DMS 273 (cell line): ENCODE measurements around the gene UQCC5.
"Not testable (repeated sequence)": the region's sequence is repeated elsewhere in the genome, so short reads cannot be mapped to it uniquely, and the experiment has no call there.

Experiments
- DNase-seq: peaks from one replicate; lab custom pipeline; 2025; ENCODE audit not compliant: unreplicated experiment; lab: John Stamatoyannopoulos, UW

Gene UQCC5

DNA sequence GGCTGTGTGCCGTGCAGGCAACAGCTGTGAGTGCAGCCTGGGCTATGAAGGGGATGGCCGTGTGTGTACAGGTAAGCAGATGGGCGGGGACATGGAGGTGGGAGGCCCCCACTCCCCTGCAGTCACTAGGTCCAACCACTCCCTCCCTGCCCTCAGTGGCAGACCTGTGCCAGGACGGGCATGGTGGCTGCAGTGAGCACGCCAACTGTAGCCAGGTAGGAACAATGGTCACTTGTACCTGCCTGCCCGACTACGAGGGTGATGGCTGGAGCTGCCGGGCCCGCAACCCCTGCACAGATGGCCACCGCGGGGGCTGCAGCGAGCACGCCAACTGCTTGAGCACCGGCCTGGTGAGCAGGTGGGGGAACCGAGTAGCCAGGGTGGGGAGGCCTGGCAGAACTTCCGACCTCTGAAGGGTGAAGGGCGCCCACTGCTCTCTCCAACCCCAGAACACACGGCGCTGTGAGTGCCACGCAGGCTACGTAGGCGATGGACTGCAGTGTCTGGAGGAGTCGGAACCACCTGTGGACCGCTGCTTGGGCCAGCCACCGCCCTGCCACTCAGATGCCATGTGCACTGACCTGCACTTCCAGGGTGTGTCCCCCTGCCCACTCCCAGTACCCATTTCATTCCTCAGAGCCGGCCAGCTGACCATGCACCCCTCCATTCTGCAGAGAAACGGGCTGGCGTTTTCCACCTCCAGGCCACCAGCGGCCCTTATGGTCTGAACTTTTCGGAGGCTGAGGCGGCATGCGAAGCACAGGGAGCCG is 14.3 kb upstream of the UQCC5 start:
- no peak for DNase-seq

DNA sequence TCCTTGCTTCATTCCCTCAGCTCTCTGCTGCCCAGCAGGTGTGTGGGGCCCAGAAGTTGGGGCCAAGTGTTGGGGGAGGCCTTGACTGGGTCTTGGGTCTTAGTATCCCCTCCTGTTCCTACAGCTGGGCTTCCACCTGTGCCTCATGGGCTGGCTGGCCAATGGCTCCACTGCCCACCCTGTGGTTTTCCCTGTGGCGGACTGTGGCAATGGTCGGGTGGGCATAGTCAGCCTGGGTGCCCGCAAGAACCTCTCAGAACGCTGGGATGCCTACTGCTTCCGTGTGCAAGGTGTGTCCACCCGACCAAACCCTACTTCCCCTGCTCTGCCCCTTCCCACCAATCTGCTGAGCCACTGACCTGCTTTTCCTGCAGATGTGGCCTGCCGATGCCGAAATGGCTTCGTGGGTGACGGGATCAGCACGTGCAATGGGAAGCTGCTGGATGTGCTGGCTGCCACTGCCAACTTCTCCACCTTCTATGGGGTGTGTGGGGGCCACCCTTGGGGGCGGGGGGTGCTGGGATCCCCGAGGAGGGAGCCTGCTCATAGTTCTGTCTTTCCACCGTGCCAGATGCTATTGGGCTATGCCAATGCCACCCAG is 13.7 kb upstream of the UQCC5 start:
- DNase-seq = no peak

DNA sequence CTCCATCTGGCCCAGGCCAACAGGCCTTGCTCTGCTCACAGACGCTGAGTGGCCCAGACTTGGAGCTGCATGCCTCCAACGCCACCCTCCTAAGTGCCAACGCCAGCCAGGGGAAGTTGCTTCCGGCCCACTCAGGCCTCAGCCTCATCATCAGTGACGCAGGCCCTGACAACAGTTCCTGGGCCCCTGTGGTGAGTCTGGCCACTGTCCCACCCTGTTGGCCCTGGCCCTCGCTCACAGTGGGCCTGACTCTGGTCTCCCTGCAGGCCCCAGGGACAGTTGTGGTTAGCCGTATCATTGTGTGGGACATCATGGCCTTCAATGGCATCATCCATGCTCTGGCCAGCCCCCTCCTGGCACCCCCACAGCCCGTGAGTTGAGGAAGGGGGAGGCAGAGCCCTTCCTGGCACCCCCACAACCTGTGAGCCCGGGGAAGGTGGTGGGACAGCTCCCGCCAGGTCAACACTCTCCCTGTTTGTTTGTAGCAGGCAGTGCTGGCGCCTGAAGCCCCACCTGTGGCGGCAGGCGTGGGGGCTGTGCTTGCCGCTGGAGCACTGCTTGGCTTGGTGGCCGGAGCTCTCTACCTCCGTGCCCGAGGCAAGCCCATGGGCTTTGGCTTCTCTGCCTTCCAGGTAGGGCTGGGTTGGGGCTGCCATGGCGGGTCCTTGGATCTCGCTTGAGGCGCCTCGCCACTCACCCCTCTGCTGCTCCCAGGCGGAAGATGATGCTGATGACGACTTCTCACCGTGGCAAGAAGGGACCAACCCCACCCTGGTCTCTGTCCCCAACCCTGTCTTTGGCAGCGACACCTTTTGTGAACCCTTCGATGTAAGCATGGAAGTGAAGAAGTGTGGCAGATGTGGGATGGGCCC is 12.8 kb upstream of the UQCC5 start:
- no peak for DNase-seq

DNA sequence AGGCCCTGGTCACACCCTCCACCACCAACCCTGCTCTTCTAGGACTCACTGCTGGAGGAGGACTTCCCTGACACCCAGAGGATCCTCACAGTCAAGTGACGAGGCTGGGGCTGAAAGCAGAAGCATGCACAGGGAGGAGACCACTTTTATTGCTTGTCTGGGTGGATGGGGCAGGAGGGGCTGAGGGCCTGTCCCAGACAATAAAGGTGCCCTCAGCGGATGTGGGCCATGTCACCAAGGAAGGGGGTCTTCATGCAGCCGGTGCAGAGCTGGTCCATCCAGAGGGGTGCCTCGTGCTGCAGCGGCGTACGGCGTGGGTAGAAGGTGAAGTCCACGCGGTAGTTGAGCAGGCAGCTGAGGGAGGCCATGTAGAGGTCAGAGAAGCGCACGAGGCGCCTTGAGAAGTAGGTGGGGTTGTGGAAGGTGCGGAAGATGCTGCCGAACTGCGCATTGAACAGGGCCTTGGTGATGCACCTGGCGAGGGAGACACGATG is 12.1 kb upstream of the UQCC5 start:
- no peak for DNase-seq

DNA sequence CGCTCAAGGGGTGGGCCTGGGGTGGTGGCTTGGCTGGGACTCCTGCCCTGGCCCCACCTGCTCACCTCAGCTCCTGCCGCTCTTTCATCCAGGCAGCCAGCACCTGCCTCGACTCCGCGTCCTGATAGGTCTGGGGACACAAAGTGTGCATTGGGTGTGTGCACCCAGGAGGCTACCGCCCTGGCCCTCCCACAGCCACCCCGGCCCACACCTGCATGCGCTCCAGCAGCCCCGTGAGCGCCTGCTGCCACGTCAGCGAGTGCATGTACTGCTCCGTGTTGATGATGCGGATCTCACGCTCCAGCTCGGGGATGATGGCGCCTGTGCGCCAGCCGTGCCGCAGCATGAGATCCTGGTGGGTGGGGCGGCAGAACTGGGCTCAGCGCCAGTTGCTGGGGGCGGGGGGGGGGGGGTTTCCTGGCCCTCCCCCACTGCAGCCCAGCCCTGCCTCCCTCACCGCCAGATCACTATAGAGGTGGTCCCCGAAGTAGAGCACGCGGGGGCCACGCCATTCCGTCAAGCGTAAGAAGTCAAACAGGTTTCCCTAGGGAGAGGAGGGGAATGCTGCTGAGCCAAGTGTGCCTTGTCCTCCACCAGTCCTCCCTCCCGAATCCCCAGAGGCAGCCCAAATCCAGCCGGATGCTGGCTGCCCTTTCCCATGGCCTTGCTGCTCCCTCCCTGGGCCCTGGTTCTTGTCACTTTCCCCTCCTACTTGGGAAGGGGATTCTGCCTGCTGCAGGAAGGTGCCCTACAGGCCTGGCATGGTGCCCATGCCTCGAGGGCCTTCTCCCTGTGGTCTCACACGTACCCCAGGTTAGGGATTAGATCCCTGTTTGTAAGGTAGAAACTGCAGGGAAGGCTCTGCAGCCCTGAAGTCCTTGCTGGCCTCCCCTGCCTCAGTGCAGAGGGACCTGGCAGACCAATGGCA is 11.4 kb upstream of the UQCC5 start:
- no peak for DNase-seq

DNA sequence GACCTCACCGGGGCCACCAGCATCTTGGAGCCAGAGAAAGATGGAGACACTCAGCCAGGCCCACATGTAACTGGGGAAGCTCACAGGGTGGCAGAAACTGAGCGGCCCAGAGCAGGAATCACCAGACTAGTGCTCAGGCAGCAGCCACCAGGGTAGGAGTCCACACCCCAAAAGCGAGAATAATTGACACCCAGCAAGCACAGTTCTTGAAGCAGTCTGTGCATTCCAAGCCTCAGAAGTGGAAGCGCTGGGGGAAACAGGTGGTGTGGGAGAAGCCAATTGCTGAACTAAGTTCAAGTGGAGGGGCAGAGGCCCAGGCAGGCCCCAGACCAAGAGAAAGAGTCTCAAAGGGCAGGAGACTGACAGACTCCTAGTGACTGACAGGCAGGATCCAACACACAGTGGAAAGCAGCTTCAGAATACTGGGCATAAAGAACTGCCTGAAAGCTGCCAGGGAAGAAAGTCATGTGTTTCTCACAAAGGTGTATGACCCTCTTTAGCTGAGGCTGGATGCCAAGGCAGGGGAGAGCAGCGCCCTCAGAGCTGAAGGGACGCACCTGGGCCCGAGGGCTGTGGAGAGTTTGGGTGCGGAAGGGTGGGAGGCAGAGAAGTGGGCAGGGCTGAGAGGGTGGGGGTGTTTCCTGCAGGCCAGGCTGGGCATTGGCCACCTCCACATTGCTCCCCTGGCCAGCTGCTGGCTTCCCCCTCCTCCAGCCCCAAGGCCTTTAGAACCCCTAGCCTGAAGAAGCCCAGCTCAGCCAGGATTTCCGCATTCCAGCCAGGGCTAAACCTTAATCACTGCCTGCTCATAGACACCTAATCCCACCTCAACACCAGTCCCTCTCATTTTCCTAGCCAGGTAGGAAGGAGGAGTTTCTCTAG is 10.5 kb upstream of the UQCC5 start:
- no peak for DNase-seq

DNA sequence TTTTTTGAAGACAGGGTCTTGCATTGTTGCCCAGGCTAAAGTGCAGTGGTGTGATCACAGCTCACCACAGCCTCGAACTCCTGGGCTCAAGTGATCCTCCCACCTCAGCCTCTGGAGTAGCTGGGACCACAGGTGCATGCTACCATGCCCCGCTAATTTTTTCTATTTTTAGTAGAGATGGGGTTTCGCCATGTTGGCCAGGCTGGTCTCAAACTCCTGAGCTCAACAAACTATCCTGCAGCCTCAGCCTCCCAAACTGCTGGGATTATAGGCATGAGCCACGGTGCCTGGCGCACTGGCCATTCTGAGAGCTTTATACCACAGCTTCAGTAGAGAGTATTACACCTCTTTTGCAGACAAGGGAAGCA is 9.8 kb upstream of the UQCC5 start:
- not testable (repeated sequence) for DNase-seq

DNA sequence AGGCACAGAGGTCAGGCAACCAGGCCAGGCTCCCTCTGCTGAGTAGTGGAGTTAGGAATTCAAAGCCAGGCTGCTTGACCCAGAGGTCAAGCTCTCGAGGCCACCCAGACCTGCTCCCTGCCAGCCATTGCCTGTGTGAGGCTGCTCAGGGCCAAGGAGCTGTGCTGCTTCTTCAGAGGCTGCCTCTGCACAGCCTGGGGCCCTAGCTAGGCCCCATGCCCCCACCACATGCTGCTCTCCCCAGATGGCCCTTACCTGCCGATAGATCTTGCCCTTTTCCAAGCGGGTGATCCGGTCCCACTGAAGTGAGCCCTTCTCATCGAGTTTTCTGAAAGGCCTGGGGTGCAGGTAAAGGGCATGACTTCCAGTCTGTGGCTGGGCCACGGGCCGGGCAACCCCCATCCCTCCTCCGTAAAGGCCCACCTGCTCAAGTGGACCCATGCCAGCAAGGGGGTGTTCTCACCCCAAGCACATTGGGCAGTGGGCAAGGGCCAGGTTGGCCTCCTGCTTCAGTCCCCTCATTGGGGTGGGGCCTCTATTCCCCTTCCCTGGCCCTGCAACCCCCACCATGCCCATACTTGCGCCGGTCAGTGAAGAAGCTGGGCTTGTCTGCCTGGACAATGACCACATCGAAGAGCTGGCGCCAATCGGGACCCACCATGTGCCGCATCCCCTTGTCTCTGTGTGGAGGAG is 9.2 kb upstream of the UQCC5 start:
- no peak for DNase-seq

DNA sequence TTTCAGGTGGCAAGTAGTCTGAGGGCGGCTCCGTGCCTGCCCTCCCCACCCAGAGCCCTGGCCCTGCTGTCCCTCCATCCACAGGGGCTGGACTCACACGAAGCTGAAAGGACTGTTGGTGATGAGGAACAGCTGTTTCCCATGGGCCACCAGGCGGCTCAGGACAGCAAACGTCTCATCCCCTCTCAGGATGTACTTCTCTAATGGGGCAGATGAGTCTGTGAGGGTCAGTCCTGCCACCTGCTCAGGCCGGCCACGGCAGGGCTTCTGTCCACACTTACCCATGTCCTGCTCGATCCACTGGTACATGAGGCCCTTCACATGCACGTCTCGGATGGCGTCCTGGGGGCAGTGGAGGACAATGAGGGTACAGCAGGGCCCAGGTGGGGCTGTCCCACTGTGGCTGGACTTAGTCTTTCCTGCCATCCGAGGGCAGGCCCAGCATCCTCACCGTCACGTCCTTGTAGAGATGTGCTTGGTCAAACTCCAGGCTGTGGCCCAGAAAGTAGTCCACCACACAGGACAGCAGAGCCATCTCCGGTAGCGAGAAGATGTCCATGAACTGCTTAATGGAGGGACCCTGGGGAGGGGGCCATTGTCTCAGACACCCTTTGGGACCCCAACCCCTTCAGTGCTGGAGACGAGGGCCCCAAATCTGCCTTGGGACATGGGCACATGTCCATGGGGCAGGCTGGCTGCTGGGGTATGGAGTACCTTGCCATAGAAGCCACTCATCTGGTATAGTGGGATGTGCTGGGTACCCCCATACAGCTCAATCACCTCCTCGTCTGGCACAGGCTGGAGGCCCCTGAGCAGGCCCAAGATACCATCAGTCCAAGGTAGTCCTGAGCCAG is 8.4 kb upstream of the UQCC5 start:
- no peak for DNase-seq

DNA sequence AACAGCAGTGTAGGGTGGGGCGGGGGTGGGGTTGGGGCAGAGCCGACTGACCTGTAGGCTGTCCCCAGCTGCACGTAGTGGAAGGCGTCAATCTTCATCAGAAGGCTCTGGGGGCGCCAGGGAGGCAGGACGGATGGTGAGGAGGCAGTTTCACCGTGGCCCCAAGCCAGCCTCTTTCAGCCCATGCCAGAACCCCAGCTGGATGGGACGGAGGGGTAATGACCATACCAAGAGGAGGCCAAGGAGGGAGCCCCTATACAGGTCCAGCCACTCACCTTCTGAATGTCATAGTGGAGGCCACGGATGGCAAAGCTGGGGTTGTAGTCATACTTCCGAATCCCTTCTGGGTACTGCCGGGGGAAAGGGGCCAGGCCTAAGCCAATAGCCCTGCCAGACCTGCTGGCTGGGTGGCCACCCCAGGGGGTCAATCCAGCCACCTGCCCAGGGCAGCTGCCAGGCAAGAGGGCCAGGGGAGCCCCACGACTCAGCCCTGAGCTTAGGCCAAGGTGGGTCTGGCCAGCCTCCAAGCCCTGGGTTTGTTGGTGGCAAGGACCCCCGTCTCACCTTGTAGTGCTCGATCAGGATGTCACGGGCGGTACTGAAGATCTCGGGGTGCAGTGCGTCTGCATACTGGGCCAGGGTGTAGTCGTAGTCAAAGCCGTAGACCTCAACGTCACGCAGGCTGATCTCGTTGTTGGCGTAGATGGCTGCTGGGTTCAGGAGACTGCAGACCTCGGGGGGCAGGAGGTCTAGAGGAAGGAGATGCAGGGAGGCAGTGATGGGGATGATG is 7.6 kb upstream of the UQCC5 start:
- DNase-seq = no peak

DNA sequence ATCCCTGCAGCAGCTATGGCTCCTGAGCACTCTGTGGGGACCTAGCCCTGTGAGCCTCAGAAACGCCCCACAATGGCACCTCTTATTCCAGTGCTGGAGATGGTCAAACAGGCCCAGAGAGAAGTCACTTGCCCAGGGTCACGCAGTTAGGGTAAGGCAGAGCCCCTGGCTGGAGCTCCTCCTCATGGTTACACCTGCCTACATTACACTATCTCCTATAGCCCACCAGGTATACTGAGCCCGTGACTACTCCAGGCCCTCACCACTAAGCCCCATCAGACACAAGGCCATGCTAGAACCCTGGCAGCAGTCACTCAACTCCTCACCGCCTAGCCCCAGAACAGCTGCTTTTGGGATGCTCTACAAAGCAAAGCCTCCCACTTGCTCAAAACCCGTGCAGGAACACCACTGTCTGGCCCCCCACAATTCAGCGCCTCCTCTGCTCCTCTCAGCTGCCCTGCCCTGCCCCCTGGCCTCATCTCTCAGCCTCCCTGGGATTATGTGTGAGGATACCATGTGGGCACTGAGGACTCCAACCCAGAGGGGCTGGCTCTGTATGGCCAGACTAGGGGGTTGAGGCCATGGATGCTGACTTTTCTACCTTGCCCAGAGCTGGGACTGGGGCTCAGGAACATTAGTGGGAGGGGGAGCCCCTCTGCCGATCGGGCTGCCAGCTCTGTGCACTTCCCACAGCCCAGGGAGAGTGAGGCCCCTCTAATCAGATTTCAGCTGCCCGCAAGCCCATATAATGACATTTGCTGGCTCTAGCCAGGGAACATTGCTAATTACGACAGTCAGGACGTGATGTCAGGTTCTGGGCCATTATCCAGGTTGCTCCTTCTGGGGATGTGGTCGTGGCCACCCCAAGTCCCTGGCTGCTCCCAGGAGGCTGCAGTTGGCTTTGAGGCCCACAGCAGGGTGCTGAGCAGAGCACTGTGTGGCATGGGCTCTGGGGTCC is 6.8 kb upstream of the UQCC5 start:
- DNase-seq = no peak

DNA sequence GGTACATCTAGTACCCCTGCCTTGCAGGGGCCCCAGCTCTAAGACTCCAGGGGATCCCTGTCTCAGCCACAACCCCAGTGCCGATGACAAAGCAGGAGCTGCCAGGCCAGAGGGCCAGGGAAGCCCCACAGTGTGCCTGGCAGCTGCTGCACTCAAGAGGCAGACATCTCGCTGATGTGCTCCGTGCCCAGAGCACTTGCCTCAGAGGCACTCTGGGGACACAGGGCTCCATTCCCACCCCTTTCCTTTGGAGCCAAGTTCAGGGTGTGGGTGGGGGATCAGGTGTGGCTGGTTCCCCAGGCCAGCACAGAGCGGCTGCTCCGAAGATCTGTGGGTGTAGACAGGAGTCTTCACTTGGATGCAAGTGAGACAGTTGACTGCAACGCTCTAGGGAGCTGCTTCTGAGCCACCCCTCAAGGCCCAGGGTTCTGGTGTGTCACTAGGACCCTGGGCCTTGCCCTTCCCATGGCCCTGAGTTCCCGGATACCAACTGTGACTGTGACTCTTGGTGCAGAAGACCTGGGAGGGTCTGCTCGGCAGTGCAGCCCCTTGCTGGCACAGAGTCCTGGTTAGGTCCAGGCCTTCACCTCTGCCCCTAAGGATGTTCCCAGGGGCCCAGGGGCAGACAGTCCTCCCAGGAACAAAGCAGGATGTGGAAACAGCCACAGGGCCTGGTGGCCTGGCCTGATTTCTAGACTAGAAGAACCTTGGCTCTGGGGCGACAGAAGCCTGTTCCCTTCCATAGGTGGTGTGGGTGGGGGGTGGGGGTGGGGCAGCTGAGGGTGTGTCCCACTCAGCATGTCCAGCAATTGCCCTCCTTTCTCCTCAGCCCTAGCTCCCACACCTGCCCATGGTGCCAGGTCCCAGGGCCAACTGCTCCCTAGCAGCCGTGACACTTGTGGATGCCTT is 5.2 kb upstream of the UQCC5 start:
- no peak for DNase-seq

DNA sequence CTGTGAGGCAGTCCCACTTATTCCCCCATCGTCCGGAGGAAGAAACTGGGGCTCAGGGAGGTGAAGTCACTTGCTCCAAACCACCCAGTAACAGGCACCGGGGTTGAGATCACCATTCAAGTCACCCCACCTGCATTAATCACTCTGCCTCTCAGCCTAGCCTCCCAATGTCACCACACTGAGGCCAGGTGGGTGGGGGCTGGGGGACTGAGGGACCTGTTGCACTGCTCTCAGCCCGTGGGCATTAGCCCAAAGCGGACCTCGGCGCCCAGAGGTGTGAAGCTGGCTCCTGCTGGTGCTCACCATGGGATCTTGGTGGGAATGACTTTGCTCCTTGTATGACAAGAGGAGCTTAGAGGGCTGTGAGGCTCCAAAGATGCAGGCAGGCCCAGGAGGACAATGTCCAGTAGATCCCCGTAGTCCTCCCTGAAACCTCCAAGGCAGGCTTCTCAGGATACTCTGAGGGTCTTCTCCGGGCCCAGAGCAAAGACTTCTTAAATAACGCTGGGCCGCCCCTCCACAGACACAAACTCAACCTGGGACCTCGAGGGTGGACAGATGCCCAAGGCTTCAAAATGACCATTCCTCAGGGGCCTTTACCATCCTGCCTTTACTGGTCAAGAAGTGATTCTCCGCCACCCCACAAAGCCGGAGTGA is 4.4 kb upstream of the UQCC5 start:
- no peak for DNase-seq

DNA sequence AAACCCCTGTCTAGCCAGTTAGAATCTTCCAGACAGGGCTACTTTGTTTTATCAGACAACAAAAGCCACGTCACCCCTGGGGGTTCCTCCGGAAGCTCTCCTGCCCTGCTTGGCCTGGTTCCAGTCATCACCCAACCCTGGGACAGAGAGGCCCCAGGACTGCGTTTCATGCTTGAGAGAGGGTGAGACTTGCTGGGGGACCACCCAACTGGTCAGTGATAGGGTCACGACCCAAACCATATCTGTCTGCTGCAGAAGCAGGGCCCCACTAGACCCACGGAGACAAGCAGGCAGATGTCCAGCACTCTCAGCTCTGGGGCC is 3.9 kb upstream of the UQCC5 start:
- DNase-seq = peak; percentile 27
